ENCODE measurements around the gene HCRT. TPM values are rescaled to one million over a fixed set of nuclear protein-coding genes. Genes with fewer than 3 reads are reported as not detected.

The HCRT gene
- total RNA-seq, 1 experiment from 2014 or later = not detected

Other genes starting within 250 kb of the HCRT start
- 50.2 and 67.0 TPM in 2 replicates for gene CNP, start 218.7 kb downstream of the HCRT start, total RNA-seq (2014; rRNA removed; shearing (Covaris generic); ENCODE audit: low replicate concordance)
- 48.4 and 72.9 TPM in 2 replicates for gene DNAJC7, start 168.0 kb downstream of the HCRT start, total RNA-seq (2014; rRNA removed; shearing (Covaris generic); ENCODE audit: low replicate concordance)
- gene NKIRAS2, start 165.4 kb downstream of the HCRT start, total RNA-seq (2014; rRNA removed; shearing (Covaris generic); ENCODE audit: low replicate concordance) = 65.6 and 77.5 TPM in 2 replicates
- gene C17orf113, start 134.9 kb downstream of the HCRT start, total RNA-seq (2014; rRNA removed; shearing (Covaris generic); ENCODE audit: low replicate concordance) = 0.98 and 1.5 TPM in 2 replicates
- not detected in 2 replicates for gene ZNF385C, start 87.0 kb downstream of the HCRT start, total RNA-seq (2014; rRNA removed; shearing (Covaris generic); ENCODE audit: low replicate concordance)
- 21.4 and 27.0 TPM in 2 replicates for gene DHX58, start 72.7 kb downstream of the HCRT start, total RNA-seq (2014; rRNA removed; shearing (Covaris generic); ENCODE audit: low replicate concordance)
- gene KAT2A, start 64.1 kb downstream of the HCRT start, total RNA-seq (2014; rRNA removed; shearing (Covaris generic); ENCODE audit: low replicate concordance) = 24.6 and 33.7 TPM in 2 replicates
- gene HSPB9, start 62.6 kb downstream of the HCRT start, total RNA-seq (2014; rRNA removed; shearing (Covaris generic); ENCODE audit: low replicate concordance) = 0.20 TPM in 1 of 2 replicates, not detected in the other
- gene RAB5C, start 30.5 kb downstream of the HCRT start, total RNA-seq (2014; rRNA removed; shearing (Covaris generic); ENCODE audit: low replicate concordance) = 122 and 165 TPM in 2 replicates
- not detected in 2 replicates for gene KCNH4, start 4.3 kb downstream of the HCRT start, total RNA-seq (2014; rRNA removed; shearing (Covaris generic); ENCODE audit: low replicate concordance)
- 18.4 and 22.8 TPM in 2 replicates for gene GHDC, start 9.0 kb upstream of the HCRT start, total RNA-seq (2014; rRNA removed; shearing (Covaris generic); ENCODE audit: low replicate concordance)
- 13.7 and 14.4 TPM in 2 replicates for gene STAT5B, start 90.9 kb upstream of the HCRT start, total RNA-seq (2014; rRNA removed; shearing (Covaris generic); ENCODE audit: low replicate concordance)
- not detected in 2 replicates for gene STAT5A, start 103.0 kb upstream of the HCRT start, total RNA-seq (2014; rRNA removed; shearing (Covaris generic); ENCODE audit: low replicate concordance)
- 21.0 and 29.7 TPM in 2 replicates for gene STAT3, start 203.0 kb upstream of the HCRT start, total RNA-seq (2014; rRNA removed; shearing (Covaris generic); ENCODE audit: low replicate concordance)
- 287 and 330 TPM in 2 replicates for gene CAVIN1, start 237.8 kb upstream of the HCRT start, total RNA-seq (2014; rRNA removed; shearing (Covaris generic); ENCODE audit: low replicate concordance)

Measured in Caki2 (cell line).